HepG2 (cell line): Measurements from ENCODE around the gene CD58. TPM values are rescaled to one million over a fixed set of nuclear protein-coding genes. Genes with fewer than 3 reads are reported as not detected.

Experiments
- AGO2 ChIP-seq: fragments of 200-400 bp; formaldehyde crosslinking; optimal IDR thresholded peaks from 2 replicates; pipeline ENCODE3; 2017; ENCODE audit warnings: mild to moderate bottlenecking, low read depth, low read length, moderate library complexity
- ARHGAP35 ChIP-seq: sonication (generic); formaldehyde crosslinking; IDR thresholded peaks from 2 replicates; pipeline ENCODE4 v1.9.0; 2022; ENCODE audit warnings: mild to moderate bottlenecking, inconsistent platforms, moderate library complexity, missing genetic modification reagents, borderline replicate concordance
- ARID2 ChIP-seq: sonication (generic); formaldehyde crosslinking; IDR thresholded peaks from 2 replicates; pipeline ENCODE4 v1.8.1; 2022; ENCODE audit warnings: mild to moderate bottlenecking, missing genetic modification reagents, borderline replicate concordance
- DDIT3 ChIP-seq: sonication (generic); formaldehyde crosslinking; IDR thresholded peaks from 2 replicates; pipeline ENCODE4 v1.4.0; 2020; ENCODE audit warnings: mild to moderate bottlenecking, missing genetic modification reagents
- ELK4 ChIP-seq: sonication (generic); formaldehyde crosslinking; IDR thresholded peaks from 2 replicates; pipeline ENCODE4 v1.9.0; 2021; ENCODE audit warnings: missing genetic modification reagents, borderline replicate concordance
- FOXJ3 ChIP-seq: sonication (generic); formaldehyde crosslinking; IDR thresholded peaks from 2 replicates; pipeline ENCODE4 v1.4.0; 2020; ENCODE audit warnings: missing genetic modification reagents, mild to moderate bottlenecking, borderline replicate concordance
- FUBP1 ChIP-seq: sonication (generic); formaldehyde crosslinking; IDR thresholded peaks from 2 replicates; pipeline ENCODE4 v1.5.1; 2020; ENCODE audit warnings: missing genetic modification reagents, mild to moderate bottlenecking, borderline replicate concordance
- JARID2 ChIP-seq: sonication (generic); formaldehyde crosslinking; IDR thresholded peaks from 2 replicates; pipeline ENCODE4 v1.8.1; 2023; ENCODE audit warnings: missing genetic modification reagents, inconsistent platforms; ENCODE audit not compliant: insufficient replicate concordance
- PHF5A ChIP-seq: IDR thresholded peaks from one replicate; pipeline ENCODE4 v1.6.1; 2018; ENCODE audit warnings: low read depth, missing genetic modification reagents; ENCODE audit not compliant: unreplicated experiment
- SMC3 ChIP-seq: IDR thresholded peaks from 2 replicates; pipeline ENCODE4 v1.6.1; 2011; ENCODE audit warnings: low read length, improper control_type of control experiment
- TARDBP ChIP-seq: sonication (generic); formaldehyde crosslinking; IDR thresholded peaks from 2 replicates; pipeline ENCODE4 v1.8.0; 2022; ENCODE audit warnings: mild to moderate bottlenecking, missing genetic modification reagents
- TBX3 ChIP-seq: fragments of 450-650 bp; IDR thresholded peaks from 2 replicates; pipeline ENCODE4 v1.6.1; 2017; ENCODE audit warnings: antibody characterized with exemption, mild to moderate bottlenecking, inconsistent platforms, borderline replicate concordance
- TFE3 ChIP-seq: IDR thresholded peaks from 2 replicates; pipeline ENCODE4 v1.6.1; 2016
- XRCC5 ChIP-seq: fragments of 200-400 bp; formaldehyde crosslinking; optimal IDR thresholded peaks from 2 replicates; pipeline ENCODE3; 2017; ENCODE audit warnings: mild to moderate bottlenecking, low read length
- ZBTB4 ChIP-seq: sonication (generic); formaldehyde crosslinking; IDR thresholded peaks from 2 replicates; pipeline ENCODE4 v1.4.0; 2020; ENCODE audit warnings: missing genetic modification reagents, mild to moderate bottlenecking, borderline replicate concordance
- ZNF296 ChIP-seq: sonication (generic); formaldehyde crosslinking; conservative IDR thresholded peaks from 2 replicates; pipeline ENCODE4 v1.5.0; 2020; ENCODE audit warnings: mild to moderate bottlenecking, missing genetic modification reagents
- polyA plus RNA-seq, 8 experiments: library from polyadenylated mRNA; depleted of rRNA in 3 of 8; stranded (reverse) in 7 of 8; unstranded in 1 of 8; fragments of >200 nt; fragmentation: Illumina TruSeq in 4 of 8; extraction: Trizol in 4 of 8; gene quantifications; 2 replicates each; pipeline versions ENCODE4 v1.2.1 to v1.2.3, GENCODE V29; 2011 to 2016; ENCODE audit warnings: low read depth in 4 of 8, missing spikeins in 1 of 8, mixed read lengths in 1 of 8; ENCODE audit not compliant: insufficient read depth in 1 of 8
- total RNA-seq, 5 experiments: library from RNA; depleted of rRNA; stranded (reverse); fragments of >200 nt; fragmentation: Illumina TruSeq; extraction: Trizol; gene quantifications; 2 replicates each; pipeline ENCODE4 v1.2.3, GENCODE V29; 2016; ENCODE audit warnings: low read depth in 1 of 5
- TF ChIP-seq, protein P1 (sequence below): sonication (generic); formaldehyde crosslinking; conservative IDR thresholded peaks from 2 replicates; pipeline ENCODE4 v1.4.0; 2020; ENCODE audit warnings: missing genetic modification reagents

CD58 gene
- total and polyA plus RNA-seq, 2 of the 13 experiments (the other 11 are each of a cell fraction or from before 2014, with no cell fraction given), result 9.4 to 13.5 TPM

DNA sequence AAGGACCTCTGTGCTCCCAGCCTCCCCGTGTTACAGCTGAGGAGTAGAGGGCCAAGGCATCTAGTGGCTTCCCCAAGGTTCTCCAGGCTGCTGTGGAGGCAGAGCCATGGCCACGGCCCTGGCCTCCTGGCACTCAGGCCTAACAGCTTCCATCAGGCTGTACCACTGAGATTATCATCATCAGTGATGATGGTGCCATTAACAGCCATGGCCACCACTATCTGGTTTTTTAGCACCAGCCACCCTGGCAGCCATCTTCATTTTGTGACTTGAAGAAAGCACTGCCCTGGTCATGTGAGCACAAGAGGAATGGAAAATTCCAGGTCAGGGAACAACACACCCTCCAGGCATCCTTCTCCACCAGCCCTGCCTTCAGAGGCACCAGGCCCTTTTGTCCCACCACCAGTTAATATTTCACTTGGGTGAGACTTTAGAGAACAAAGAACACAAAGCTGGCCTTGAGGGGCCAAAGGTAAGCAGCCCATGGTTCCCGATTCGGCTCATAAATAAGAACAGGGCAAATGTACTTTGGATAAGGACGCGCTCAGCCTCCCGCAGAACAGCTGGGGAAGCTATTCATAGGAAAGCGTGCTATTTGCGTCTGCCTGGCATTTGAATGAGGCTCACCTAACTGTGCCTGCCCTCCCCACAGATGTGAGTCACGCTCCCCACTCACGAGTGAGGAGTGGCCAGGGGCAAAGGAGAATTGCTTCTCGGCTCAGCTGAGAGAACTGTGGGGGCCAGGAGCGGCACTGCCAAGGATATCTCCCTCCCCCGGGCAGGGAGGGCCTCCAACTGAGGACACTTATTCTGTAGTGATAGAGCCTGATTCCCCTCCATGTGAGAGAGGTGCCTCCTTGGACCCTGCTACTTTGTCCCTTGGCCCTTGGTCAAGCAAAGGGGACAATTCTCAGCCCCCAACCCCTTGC lies 95.6 kb downstream of the CD58 start (continued):
- TF ChIP-seq ZBTB4, result no peak
- TF ChIP-seq FUBP1 (CRISPR knock-in tag), result no peak; the same call in 1 of the 2 replicates
- no peak for TF ChIP-seq ARID2
- no peak for TF ChIP-seq ELK4 (CRISPR knock-in tag)
- TF ChIP-seq TFE3 (CRISPR knock-in tag), result peak; percentile 72; the same call in 1 of the 2 replicates
- no peak for TF ChIP-seq ARHGAP35
- TF ChIP-seq JARID2 (CRISPR knock-in tag), result no peak
- TF ChIP-seq XRCC5, result no peak
- TF ChIP-seq AGO2, result no peak
- TF ChIP-seq PHF5A, result peak; percentile 60
- no peak for TF ChIP-seq DDIT3
- peak; percentile 27; the same call in 1 of the 2 replicates for TF ChIP-seq SMC3
- TF ChIP-seq TBX3, result no peak
- 0 out of 2 replicates have a peak, but pooled peaks have one; percentile 66 for TF ChIP-seq ZNF296 (CRISPR knock-in tag)
- TF ChIP-seq TARDBP (CRISPR knock-in tag), result peak; percentile 82
- peak; percentile 85; the same call in 1 of the 2 replicates for TF ChIP-seq FOXJ3 (CRISPR knock-in tag)
- TF ChIP-seq, protein P1, sequence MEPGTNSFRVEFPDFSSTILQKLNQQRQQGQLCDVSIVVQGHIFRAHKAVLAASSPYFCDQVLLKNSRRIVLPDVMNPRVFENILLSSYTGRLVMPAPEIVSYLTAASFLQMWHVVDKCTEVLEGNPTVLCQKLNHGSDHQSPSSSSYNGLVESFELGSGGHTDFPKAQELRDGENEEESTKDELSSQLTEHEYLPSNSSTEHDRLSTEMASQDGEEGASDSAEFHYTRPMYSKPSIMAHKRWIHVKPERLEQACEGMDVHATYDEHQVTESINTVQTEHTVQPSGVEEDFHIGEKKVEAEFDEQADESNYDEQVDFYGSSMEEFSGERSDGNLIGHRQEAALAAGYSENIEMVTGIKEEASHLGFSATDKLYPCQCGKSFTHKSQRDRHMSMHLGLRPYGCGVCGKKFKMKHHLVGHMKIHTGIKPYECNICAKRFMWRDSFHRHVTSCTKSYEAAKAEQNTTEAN, result peak; percentile 47; the same call in 1 of the 2 replicates
